Fibroblast of the conjunctiva (primary cell): Measurements from ENCODE around the gene PGM2L1.

Experiments used
- DNase-seq: peaks from one replicate; pipeline ENCODE4 v3.0.0-alpha.2; 2010; ENCODE audit warnings: low read depth

Gene PGM2L1

GRCh38 chr11:74299015-74299414 lies 99.2 kb downstream of the PGM2L1 start:
- no peak for DNase-seq

GRCh38 chr11:74297484-74297883 lies 100.7 kb downstream of the PGM2L1 start:
- no peak for DNase-seq

DNA sequence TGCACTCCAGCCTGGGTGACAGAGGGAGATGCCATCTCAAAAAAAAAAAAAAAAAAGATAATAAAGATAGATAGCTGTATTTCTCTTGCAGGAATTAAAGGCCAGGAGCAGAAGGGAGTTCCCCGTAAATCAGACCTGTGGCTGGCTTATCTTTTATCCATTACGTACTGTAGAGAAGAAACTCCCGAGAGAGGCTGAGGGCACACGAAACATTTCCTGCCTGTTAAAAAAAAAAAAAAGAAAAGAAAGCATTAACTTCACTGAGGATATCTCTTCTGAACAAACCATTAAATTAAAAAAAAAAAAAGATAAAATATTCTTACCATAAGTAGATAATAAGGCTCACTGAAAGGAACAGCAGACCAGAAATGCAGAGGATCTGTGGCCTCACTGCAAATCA lies 109.3 kb downstream of the PGM2L1 start:
- DNase-seq: no peak

- peak; percentile 82 for DNase-seq
Measured at GRCh38 chr11:74288161-74288560, 110.1 kb downstream of the PGM2L1 start.

DNA sequence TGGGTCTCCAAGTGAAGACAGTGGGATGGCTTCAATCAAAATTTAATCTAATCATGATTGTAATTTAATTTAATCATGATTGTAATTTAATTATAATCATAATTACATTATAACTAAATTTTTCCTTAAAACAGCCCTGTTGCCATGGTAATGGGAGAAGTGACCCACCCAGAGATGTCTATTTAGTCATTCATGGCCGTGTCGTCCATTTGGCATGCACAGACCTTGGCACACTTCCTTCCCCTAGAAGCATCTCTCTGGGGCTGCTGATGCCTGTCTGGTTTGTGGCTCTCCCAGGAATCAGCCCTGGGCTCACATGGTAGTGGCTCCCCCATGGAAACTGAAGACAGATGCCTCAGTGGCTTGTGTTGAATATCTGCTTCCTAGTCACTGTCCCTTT lies 113.8 kb downstream of the PGM2L1 start:
- no peak for DNase-seq

- DNase-seq: no peak
Measured at GRCh38 chr11:74283580-74284180, 114.6 kb downstream of the PGM2L1 start.

- DNase-seq: peak; percentile 21
Measured at GRCh38 chr11:74282914-74283371, 115.3 kb downstream of the PGM2L1 start.

GRCh38 chr11:74282421-74282820 lies 115.8 kb downstream of the PGM2L1 start:
- no peak for DNase-seq

DNA sequence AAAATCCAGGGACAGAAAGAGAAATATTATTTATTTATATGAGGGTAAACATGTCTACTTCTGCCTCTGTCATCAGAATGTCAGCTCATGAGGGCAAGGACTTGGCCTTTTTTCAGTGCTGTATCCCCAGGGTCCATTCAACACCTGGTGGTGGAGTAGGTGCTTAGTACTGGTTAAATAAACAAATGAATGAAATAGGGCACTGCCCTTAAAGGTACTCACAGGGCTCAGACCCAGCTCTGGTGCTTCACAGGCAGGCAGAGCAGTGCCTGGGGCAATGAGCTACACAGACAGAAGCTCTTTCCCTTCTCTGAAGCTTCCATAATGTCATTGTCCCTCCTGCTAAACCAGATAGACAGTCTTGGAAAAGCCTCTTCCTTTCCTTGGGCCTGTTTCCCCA lies 117.7 kb downstream of the PGM2L1 start:
- no peak for DNase-seq
